Measurements from ENCODE around the gene SYNJ1.
"Not testable (repeated sequence)": the region's sequence is repeated elsewhere in the genome, so short reads cannot be mapped to it uniquely, and the experiment has no call there.

The SYNJ1 gene

DNA sequence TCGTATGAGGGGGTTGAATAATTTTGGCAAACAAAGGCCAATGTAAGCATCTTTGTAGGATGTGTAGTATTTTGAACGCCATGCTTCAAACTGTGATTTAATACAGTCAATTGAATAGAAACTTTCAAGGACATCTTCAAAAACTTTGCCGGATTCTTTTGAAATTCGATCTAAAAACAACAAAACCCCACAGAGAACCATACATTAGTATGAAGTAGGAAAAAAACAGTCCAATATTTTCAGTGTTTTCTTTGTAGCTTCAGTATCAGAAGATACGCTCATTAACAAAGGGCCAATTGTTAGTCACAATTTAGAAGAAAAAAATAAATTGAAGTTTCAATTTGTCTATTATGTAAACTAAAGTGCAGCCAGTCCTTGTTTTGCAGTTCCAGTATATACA is 20.7 kb upstream of the SYNJ1 start:
- no peak for DNase-seq (ENCODE audit: low spot score)
- H3K27ac ChIP-seq (ENCODE audit: poor library complexity, severe bottlenecking), result no peak overlapping the region
- peaks cover 94% of the 10 kb centered on the region for H3K36me3 ChIP-seq (ENCODE audit: low read depth)
- no peaks in the 10 kb centered on the region for H3K27me3 ChIP-seq (ENCODE audit: insufficient read depth, poor library complexity, severe bottlenecking)
- ATAC-seq (ENCODE audit: low read depth), result no peak
- no peak overlapping the region for H3K4me3 ChIP-seq (ENCODE audit: severe bottlenecking)
- no peaks in the 10 kb centered on the region for H3K4me1 ChIP-seq (ENCODE audit: insufficient read depth, poor library complexity, severe bottlenecking)
- H3K9me3 ChIP-seq (ENCODE audit: severe bottlenecking), result no peaks in the 10 kb centered on the region
- TF ChIP-seq, protein P1, sequence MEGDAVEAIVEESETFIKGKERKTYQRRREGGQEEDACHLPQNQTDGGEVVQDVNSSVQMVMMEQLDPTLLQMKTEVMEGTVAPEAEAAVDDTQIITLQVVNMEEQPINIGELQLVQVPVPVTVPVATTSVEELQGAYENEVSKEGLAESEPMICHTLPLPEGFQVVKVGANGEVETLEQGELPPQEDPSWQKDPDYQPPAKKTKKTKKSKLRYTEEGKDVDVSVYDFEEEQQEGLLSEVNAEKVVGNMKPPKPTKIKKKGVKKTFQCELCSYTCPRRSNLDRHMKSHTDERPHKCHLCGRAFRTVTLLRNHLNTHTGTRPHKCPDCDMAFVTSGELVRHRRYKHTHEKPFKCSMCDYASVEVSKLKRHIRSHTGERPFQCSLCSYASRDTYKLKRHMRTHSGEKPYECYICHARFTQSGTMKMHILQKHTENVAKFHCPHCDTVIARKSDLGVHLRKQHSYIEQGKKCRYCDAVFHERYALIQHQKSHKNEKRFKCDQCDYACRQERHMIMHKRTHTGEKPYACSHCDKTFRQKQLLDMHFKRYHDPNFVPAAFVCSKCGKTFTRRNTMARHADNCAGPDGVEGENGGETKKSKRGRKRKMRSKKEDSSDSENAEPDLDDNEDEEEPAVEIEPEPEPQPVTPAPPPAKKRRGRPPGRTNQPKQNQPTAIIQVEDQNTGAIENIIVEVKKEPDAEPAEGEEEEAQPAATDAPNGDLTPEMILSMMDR (IDR thresholded peaks at IDR 0.05; ENCODE audit: poor library complexity, severe bottlenecking), result no peak

DNA sequence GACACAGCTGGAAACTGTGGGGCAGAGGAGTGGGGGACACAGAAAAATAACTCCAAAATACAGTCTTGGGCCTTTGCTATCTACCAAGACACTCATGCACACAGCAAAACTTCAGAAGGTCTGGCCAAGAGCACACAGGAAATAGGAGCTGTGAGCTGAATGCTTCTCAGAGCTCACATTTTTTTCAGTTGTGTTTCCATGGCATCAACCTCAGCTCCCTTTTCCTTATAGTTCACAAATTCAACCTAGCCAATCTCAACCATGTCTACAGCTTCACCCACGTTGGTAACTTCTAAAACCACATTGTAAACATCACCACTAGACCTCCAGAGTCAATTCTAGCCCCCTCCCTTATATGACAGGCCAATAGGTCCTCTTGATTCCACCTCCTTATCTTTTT is 19.6 kb upstream of the SYNJ1 start:
- ATAC-seq (ENCODE audit: low read depth) (no peak), DNase-seq (ENCODE audit: low spot score) (no peak)
- Histone ChIP-seq H3K4me1 (ENCODE audit: insufficient read depth, poor library complexity, severe bottlenecking) (no peaks in the 10 kb centered on the region), H3K27ac (ENCODE audit: poor library complexity, severe bottlenecking) (no peak overlapping the region), H3K9me3 (ENCODE audit: severe bottlenecking) (no peaks in the 10 kb centered on the region), H3K4me3 (ENCODE audit: severe bottlenecking) (no peak overlapping the region), H3K27me3 (ENCODE audit: insufficient read depth, poor library complexity, severe bottlenecking) (no peaks in the 10 kb centered on the region), H3K36me3 (ENCODE audit: low read depth) (peaks cover 96% of the 10 kb centered on the region)
- TF ChIP-seq, protein P1 (IDR thresholded peaks at IDR 0.05; ENCODE audit: poor library complexity, severe bottlenecking), result no peak

DNA sequence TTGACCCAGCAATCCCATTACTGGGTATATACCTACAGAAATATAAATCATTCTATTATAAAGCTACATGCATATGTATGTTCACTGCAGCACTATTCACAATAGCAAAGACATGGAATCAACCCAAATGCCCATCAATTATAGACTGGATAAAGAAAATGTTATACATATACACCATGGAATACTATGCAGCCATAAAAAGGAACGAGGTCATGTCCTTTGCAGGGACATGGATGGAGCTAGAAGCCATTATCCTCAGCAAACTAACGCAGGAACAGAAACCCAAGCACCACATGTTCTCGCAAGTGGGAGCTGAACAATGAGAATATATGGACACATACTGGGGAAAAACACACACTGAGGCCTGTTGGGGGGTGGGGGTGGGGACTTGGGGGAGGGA is 18.9 kb upstream of the SYNJ1 start:
- not testable (repeated sequence) for DNase-seq (ENCODE audit: low spot score); ATAC-seq (ENCODE audit: low read depth); H3K27me3 ChIP-seq (ENCODE audit: insufficient read depth, poor library complexity, severe bottlenecking); H3K27ac ChIP-seq (ENCODE audit: poor library complexity, severe bottlenecking); H3K4me3 ChIP-seq (ENCODE audit: severe bottlenecking); H3K4me1 ChIP-seq (ENCODE audit: insufficient read depth, poor library complexity, severe bottlenecking); H3K9me3 ChIP-seq (ENCODE audit: severe bottlenecking)
- peaks cover 96% of the 10 kb centered on the region for H3K36me3 ChIP-seq (ENCODE audit: low read depth)

DNA sequence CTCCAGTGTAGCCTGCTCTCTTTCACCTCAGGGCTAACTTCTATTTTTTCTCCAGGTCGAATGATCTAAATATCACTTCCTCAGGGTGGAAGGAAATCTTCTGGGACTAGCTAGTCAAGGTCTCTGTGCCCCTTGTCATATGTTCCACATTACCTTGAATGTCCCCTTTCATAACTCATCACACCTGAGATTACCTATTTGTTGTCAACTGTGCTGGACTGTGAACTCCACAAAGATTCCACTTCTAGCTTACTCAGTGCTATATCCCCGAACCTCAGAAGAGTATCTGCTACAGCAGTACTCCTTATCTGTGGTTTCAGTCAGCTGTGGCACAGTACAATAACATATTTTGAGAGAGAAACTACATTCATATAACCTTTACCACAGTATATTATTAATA is 14.6 kb upstream of the SYNJ1 start:
- H3K9me3 ChIP-seq (ENCODE audit: severe bottlenecking), result no peaks in the 10 kb centered on the region
- no peak overlapping the region for H3K4me3 ChIP-seq (ENCODE audit: severe bottlenecking)
- TF ChIP-seq, protein P1 (IDR thresholded peaks at IDR 0.05; ENCODE audit: poor library complexity, severe bottlenecking), result no peak
- no peaks in the 10 kb centered on the region for H3K27me3 ChIP-seq (ENCODE audit: insufficient read depth, poor library complexity, severe bottlenecking)
- H3K27ac ChIP-seq (ENCODE audit: poor library complexity, severe bottlenecking), result no peak overlapping the region
- ATAC-seq (ENCODE audit: low read depth) (no peak), DNase-seq (ENCODE audit: low spot score) (no peak)
- H3K4me1 ChIP-seq (ENCODE audit: insufficient read depth, poor library complexity, severe bottlenecking), result no peaks in the 10 kb centered on the region
- peaks cover 95% of the 10 kb centered on the region for H3K36me3 ChIP-seq (ENCODE audit: low read depth)

DNA sequence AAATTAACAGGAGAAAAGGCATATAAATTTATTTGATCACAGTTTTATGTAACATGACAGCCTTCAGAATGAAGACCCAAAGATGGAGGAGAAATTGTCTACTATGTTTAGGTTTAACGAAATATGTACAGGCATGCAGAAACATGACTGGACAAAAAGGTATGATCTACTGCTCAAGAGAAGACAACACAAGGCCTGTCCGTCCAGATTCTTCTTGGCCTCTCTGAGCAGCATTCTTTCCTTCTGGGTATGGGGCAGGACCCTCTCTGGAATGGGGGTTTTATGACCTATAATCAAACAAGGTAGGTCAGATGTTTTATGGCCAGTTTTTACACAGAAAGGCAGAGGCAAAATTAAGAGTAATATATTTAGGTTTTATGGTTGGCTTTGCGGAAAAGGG is 13.5 kb upstream of the SYNJ1 start:
- Histone ChIP-seq H3K27ac (ENCODE audit: poor library complexity, severe bottlenecking) (no peak overlapping the region), H3K27me3 (ENCODE audit: insufficient read depth, poor library complexity, severe bottlenecking) (no peaks in the 10 kb centered on the region), H3K4me1 (ENCODE audit: insufficient read depth, poor library complexity, severe bottlenecking) (no peaks in the 10 kb centered on the region), H3K4me3 (ENCODE audit: severe bottlenecking) (no peak overlapping the region), H3K36me3 (ENCODE audit: low read depth) (peaks cover 97% of the 10 kb centered on the region), H3K9me3 (ENCODE audit: severe bottlenecking) (no peaks in the 10 kb centered on the region)
- DNase-seq (ENCODE audit: low spot score), result no peak
- TF ChIP-seq, protein P1 (IDR thresholded peaks at IDR 0.05; ENCODE audit: poor library complexity, severe bottlenecking), result no peak
- ATAC-seq (ENCODE audit: low read depth), result no peak

All from RWPE2 (cell line).